Measurements from ENCODE around the gene ACER1. TPM values are rescaled to one million over a fixed set of nuclear protein-coding genes. Genes with fewer than 3 reads are reported as not detected.
"Not testable (repeated sequence)": the region's sequence is repeated elsewhere in the genome, so short reads cannot be mapped to it uniquely, and the experiment has no call there.

ACER1 gene
- total RNA-seq, 1 donor from 2014 or later, result 0.28 TPM

- H3K36me3 Mint-ChIP-seq (ENCODE audit: low read depth), result peaks cover 48% of the 10 kb centered on the region
- DNase-seq, result no peak
- peaks cover 17% of the 10 kb centered on the region for H3K4me1 Mint-ChIP-seq
- intact Hi-C loops (cut with micrococcal nuclease), result no loop called here
- no peaks in the 10 kb centered on the region for H3K27me3 Mint-ChIP-seq
- H3K27ac Mint-ChIP-seq, result no peak overlapping the region
- H3K4me3 Mint-ChIP-seq, result peak overlapping the region; percentile 35
- no peaks in the 10 kb centered on the region for H3K9me3 Mint-ChIP-seq
These were observed 30.9 kb upstream of the ACER1 start for GRCh38 chr19:6364353-6364752.

GRCh38 chr19:6362351-6362801, 29.0 kb upstream of the ACER1 start:
- Mint-ChIP-seq H3K4me1 (peaks cover 17% of the 10 kb centered on the region), H3K27me3 (no peaks in the 10 kb centered on the region), H3K4me3 (peak overlapping the region; percentile 100), H3K36me3 (ENCODE audit: low read depth) (peaks cover 36% of the 10 kb centered on the region), H3K27ac (peak overlapping the region; percentile 98), H3K9me3 (no peaks in the 10 kb centered on the region)
- peak; percentile 82 for DNase-seq
- intact Hi-C loops (cut with micrococcal nuclease), result loop anchor here (2.0 kb wide), 1 partner anchor 98 kb away; no protein-coding TSS in a partner anchor

GRCh38 chr19:6362027-6362350, 28.6 kb upstream of the ACER1 start:
- intact Hi-C loops (cut with micrococcal nuclease), result loop anchor here (2.0 kb wide), 1 partner anchor 99 kb away; no protein-coding TSS in a partner anchor
- no peak for DNase-seq
- no peaks in the 10 kb centered on the region for H3K9me3 Mint-ChIP-seq
- peak overlapping the region; percentile 100 for H3K4me3 Mint-ChIP-seq
- H3K27me3 Mint-ChIP-seq, result no peaks in the 10 kb centered on the region
- H3K27ac Mint-ChIP-seq, result peak overlapping the region; percentile 98
- H3K36me3 Mint-ChIP-seq (ENCODE audit: low read depth), result peaks cover 34% of the 10 kb centered on the region
- peaks cover 17% of the 10 kb centered on the region for H3K4me1 Mint-ChIP-seq

GRCh38 chr19:6360857-6361216, 27.4 kb upstream of the ACER1 start:
- Mint-ChIP-seq H3K36me3 (ENCODE audit: low read depth) (peaks cover 27% of the 10 kb centered on the region), H3K4me1 (peaks cover 15% of the 10 kb centered on the region), H3K4me3 (peak overlapping the region; percentile 100)
- not testable (repeated sequence) for H3K27me3 Mint-ChIP-seq, DNase-seq, H3K27ac Mint-ChIP-seq, H3K9me3 Mint-ChIP-seq
- intact Hi-C loops (cut with micrococcal nuclease), result loop anchor here (1.0 to 2.0 kb wide), 4 partner anchors 11 to 81 kb away; partner anchors contain the start of genes ALKBH7, GTF2F1 and KHSRP

GRCh38 chr19:6360445-6360844, 27.0 kb upstream of the ACER1 start:
- H3K4me3 Mint-ChIP-seq, H3K27ac Mint-ChIP-seq, H3K27me3 Mint-ChIP-seq, H3K9me3 Mint-ChIP-seq: not testable (repeated sequence)
- Mint-ChIP-seq H3K4me1 (peaks cover 15% of the 10 kb centered on the region), H3K36me3 (ENCODE audit: low read depth) (peaks cover 23% of the 10 kb centered on the region)
- intact Hi-C loops (cut with micrococcal nuclease), result loop anchor here (2.0 kb wide), 1 partner anchor 64 kb away; the partner anchor contains the start of gene KHSRP
- DNase-seq, result peak; percentile 55

GRCh38 chr19:6359568-6360341, 26.3 kb upstream of the ACER1 start:
- intact Hi-C loops (cut with micrococcal nuclease), result loop anchor here (2.0 kb wide), 1 partner anchor 65 kb away; the partner anchor contains the start of gene KHSRP
- DNase-seq, result peak; percentile 54
- Mint-ChIP-seq H3K27me3 (no peaks in the 10 kb centered on the region), H3K4me1 (peaks cover 15% of the 10 kb centered on the region), H3K27ac (no peak overlapping the region), H3K36me3 (ENCODE audit: low read depth) (peaks cover 19% of the 10 kb centered on the region), H3K4me3 (no peak overlapping the region), H3K9me3 (no peaks in the 10 kb centered on the region)

GRCh38 chr19:6358003-6358402, 24.6 kb upstream of the ACER1 start:
- H3K27me3 Mint-ChIP-seq, result no peaks in the 10 kb centered on the region
- DNase-seq, result no peak
- no peak overlapping the region for H3K27ac Mint-ChIP-seq
- intact Hi-C loops (cut with micrococcal nuclease), result no loop called here
- peaks cover 9% of the 10 kb centered on the region for H3K4me1 Mint-ChIP-seq
- no peak overlapping the region for H3K4me3 Mint-ChIP-seq
- H3K36me3 Mint-ChIP-seq (ENCODE audit: low read depth), result peaks cover 12% of the 10 kb centered on the region
- H3K9me3 Mint-ChIP-seq, result no peaks in the 10 kb centered on the region

GRCh38 chr19:6357174-6357573, 23.8 kb upstream of the ACER1 start:
- H3K4me3 Mint-ChIP-seq, result no peak overlapping the region
- no peak overlapping the region for H3K27ac Mint-ChIP-seq
- peaks cover 5% of the 10 kb centered on the region for H3K36me3 Mint-ChIP-seq (ENCODE audit: low read depth)
- intact Hi-C loops (cut with micrococcal nuclease), result no loop called here
- no peaks in the 10 kb centered on the region for H3K9me3 Mint-ChIP-seq
- no peaks in the 10 kb centered on the region for H3K27me3 Mint-ChIP-seq
- no peak for DNase-seq
- H3K4me1 Mint-ChIP-seq, result peaks cover 2% of the 10 kb centered on the region

- DNase-seq; intact Hi-C loops (cut with micrococcal nuclease); H3K9me3 Mint-ChIP-seq: not testable (repeated sequence)
These were observed 22.1 kb upstream of the ACER1 start for GRCh38 chr19:6355321-6356040.

GRCh38 chr19:6354098-6354674, 20.8 kb upstream of the ACER1 start:
- no peaks in the 10 kb centered on the region for H3K9me3 Mint-ChIP-seq
- intact Hi-C loops (cut with micrococcal nuclease), result no loop called here
- H3K4me3 Mint-ChIP-seq, result no peak overlapping the region

More at GRCh38 chr19:6355321-6356040, 22.1 kb upstream of the ACER1 start:
- H3K4me3 Mint-ChIP-seq; H3K4me1 Mint-ChIP-seq; H3K36me3 Mint-ChIP-seq (ENCODE audit: low read depth); H3K27me3 Mint-ChIP-seq; H3K27ac Mint-ChIP-seq: not testable (repeated sequence)

GRCh38 chr19:6352381-6353165, 19.2 kb upstream of the ACER1 start:
- Mint-ChIP-seq H3K4me1 (no peaks in the 10 kb centered on the region), H3K36me3 (ENCODE audit: low read depth) (peaks cover 3% of the 10 kb centered on the region), H3K9me3 (no peaks in the 10 kb centered on the region)

More at GRCh38 chr19:6354098-6354674, 20.8 kb upstream of the ACER1 start:
- H3K4me1 Mint-ChIP-seq, result no peaks in the 10 kb centered on the region
- DNase-seq, result no peak
- H3K27me3 Mint-ChIP-seq, result no peaks in the 10 kb centered on the region
- no peak overlapping the region for H3K27ac Mint-ChIP-seq
- peaks cover 3% of the 10 kb centered on the region for H3K36me3 Mint-ChIP-seq (ENCODE audit: low read depth)

GRCh38 chr19:6350688-6351087, 17.3 kb upstream of the ACER1 start:
- peaks cover 3% of the 10 kb centered on the region for H3K36me3 Mint-ChIP-seq (ENCODE audit: low read depth)
- no peaks in the 10 kb centered on the region for H3K4me1 Mint-ChIP-seq
- H3K4me3 Mint-ChIP-seq, result no peak overlapping the region
- no peaks in the 10 kb centered on the region for H3K27me3 Mint-ChIP-seq
- DNase-seq, result no peak
- no peak overlapping the region for H3K27ac Mint-ChIP-seq
- intact Hi-C loops (cut with micrococcal nuclease), result no loop called here
- no peaks in the 10 kb centered on the region for H3K9me3 Mint-ChIP-seq

More at GRCh38 chr19:6352381-6353165, 19.2 kb upstream of the ACER1 start:
- Mint-ChIP-seq H3K4me3 (no peak overlapping the region), H3K27me3 (no peaks in the 10 kb centered on the region), H3K27ac (no peak overlapping the region)
- no peak for DNase-seq
- intact Hi-C loops (cut with micrococcal nuclease), result no loop called here

- H3K36me3 Mint-ChIP-seq (ENCODE audit: low read depth); intact Hi-C loops (cut with micrococcal nuclease); H3K4me3 Mint-ChIP-seq; H3K4me1 Mint-ChIP-seq; DNase-seq; H3K9me3 Mint-ChIP-seq; H3K27me3 Mint-ChIP-seq; H3K27ac Mint-ChIP-seq: not testable (repeated sequence)
These were observed 15.9 kb upstream of the ACER1 start for GRCh38 chr19:6349271-6349670.

All from activated CD4-positive, alpha-beta T cell treated with anti-CD3 and anti-CD28 coated beads, Interleukin-2, amount 10 ng/mL, durations not matched to agents 24 days and 14 days (primary cell).